Liver (tissue), 2 donors: ENCODE measurements around the gene ELP4.

Experiments used
- REST ChIP-seq: IDR thresholded peaks from 2 replicates; pipeline ENCODE4 v1.6.1; 2016; ENCODE audit warnings: antibody characterized with exemption, mild to moderate bottlenecking
- YY1 ChIP-seq: IDR thresholded peaks from 2 replicates; pipeline ENCODE4 v1.6.1; 2016; ENCODE audit warnings: antibody characterized with exemption, mild to moderate bottlenecking
- TF ChIP-seq, protein P1 (sequence below): fragments of 150-350 bp; IDR thresholded peaks from 2 replicates; pipeline ENCODE4 v1.5.1; 2017; ENCODE audit warnings: improper control_type of control experiment, low read depth, low read length; ENCODE audit not compliant: missing input control
- donor health status: healthy.

DNA sequence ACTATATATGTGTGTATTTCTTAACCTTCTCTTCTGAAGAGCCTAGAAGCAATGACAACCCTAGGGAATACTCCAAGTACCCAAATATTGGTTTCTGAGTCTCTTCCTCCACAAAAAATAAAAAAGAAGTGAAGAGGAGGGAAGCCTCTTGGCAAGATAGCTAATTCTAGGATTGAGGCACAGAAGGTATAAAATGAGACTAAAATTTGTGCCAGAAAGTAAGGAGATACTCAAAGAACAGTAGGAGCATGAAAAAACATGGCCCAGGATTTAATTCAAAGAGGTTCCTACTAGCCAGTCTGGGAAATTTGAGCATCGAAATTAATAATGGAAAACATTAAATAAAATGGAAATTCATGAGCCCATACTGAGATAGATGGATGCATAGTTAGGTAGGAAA lies 189.5 kb downstream of the ELP4 start:
- TF ChIP-seq, protein P1, sequence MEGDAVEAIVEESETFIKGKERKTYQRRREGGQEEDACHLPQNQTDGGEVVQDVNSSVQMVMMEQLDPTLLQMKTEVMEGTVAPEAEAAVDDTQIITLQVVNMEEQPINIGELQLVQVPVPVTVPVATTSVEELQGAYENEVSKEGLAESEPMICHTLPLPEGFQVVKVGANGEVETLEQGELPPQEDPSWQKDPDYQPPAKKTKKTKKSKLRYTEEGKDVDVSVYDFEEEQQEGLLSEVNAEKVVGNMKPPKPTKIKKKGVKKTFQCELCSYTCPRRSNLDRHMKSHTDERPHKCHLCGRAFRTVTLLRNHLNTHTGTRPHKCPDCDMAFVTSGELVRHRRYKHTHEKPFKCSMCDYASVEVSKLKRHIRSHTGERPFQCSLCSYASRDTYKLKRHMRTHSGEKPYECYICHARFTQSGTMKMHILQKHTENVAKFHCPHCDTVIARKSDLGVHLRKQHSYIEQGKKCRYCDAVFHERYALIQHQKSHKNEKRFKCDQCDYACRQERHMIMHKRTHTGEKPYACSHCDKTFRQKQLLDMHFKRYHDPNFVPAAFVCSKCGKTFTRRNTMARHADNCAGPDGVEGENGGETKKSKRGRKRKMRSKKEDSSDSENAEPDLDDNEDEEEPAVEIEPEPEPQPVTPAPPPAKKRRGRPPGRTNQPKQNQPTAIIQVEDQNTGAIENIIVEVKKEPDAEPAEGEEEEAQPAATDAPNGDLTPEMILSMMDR, result no peak
- TF ChIP-seq REST (no peak), YY1 (no peak)
